HG02840 (cell line): ENCODE results near the gene HAPLN3.

Experiments used
- ATAC-seq: cut with Tn5 transposase; IDR thresholded peaks from one replicate; pipeline ENCODE4 v1.9.1; 2021; ENCODE audit warnings: mild to moderate bottlenecking, moderate library complexity, moderate number of reproducible peaks; ENCODE audit not compliant: unreplicated experiment, low FRiP score

HAPLN3 gene

GRCh38 chr15:88833731-88834100 is 61.6 kb downstream of the HAPLN3 start:
- no peak for ATAC-seq

DNA sequence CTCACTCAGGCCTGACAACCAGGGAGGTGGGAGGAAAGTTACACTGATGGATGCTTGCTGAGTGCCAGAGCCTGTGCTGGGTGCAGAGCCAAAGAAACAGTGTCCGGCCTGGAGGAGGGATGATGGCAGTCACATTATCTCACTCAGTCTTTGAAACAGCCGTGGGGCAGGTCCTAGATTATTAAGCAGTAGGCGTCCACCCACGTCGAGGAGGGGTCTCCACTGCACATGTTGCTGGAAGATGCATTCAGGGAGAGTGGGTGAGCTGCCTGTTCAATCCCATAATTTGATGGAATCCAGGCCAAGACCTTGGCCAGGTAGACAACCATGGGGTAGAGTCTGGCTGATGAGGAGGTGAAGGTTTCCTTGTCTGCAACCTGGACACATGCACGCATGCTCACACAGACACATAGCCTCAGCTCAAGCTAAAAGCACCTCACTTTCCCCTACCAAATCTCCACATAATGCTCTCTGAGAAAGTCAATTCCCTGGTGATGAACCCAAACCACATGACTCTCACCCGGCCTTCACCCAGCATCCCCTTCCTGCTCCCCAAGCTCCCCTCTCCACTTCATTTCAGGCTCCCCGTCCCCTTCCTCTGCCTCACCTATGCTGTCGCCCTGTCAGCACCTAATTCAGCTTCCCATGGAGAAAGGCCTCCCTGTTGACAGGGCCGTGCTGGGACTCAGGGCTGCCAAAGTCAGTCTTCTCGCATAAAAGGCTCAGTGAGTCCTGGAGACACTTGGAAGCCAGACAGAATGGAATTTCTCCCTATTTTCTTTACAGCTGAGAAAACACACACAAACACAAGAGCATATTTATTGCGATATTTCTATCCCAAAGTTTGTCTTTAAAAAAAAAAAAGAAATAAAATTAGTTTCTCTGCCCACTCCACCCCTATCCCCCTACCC is 62.3 kb downstream of the HAPLN3 start:
- no peak for ATAC-seq

DNA sequence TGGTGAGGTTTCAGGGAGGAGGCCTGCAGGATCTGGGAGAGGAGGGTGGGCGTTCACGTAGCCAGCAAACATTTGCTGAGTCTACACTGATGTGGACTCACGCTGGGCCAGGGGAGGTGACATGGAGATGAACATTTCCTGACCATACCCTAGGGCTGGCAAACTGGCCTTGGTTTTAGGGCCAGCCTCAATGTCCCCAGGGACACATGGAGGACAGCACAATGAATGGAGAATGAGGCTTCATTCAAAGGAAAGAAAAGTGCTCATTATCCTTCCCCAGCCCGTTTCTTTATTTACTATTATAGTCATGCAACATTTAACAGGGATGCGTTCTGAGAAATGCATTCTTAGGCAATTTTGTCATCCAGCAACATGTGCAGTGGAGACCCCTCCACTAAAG is 65.3 kb downstream of the HAPLN3 start:
- ATAC-seq, result no peak

DNA sequence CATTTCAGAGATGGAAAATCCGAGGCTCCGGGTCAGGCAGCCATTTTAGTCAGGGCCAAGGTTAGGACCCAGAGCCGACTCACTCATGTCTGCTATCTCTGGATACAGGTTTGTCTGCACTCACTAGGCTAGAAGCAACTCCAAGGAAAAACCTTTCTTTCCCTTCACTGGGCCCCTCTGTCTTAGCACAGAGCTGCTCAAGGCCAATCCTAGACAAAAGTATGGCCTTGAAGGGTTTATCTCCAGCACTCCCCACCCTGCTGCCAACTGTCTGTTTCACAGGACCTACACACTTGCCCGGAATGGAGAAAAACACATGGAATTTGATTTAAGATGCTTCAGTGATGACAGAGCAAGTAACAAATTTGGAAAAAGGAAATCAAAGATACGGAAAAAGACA is 66.6 kb downstream of the HAPLN3 start:
- no peak for ATAC-seq
